NCI-H526 (cell line): ENCODE measurements around the gene SEC24D.

Experiments
- DNase-seq, 2 experiments: peaks; one replicate each; lab custom pipeline; 2025; lab: John Stamatoyannopoulos, UW

SEC24D gene

DNA sequence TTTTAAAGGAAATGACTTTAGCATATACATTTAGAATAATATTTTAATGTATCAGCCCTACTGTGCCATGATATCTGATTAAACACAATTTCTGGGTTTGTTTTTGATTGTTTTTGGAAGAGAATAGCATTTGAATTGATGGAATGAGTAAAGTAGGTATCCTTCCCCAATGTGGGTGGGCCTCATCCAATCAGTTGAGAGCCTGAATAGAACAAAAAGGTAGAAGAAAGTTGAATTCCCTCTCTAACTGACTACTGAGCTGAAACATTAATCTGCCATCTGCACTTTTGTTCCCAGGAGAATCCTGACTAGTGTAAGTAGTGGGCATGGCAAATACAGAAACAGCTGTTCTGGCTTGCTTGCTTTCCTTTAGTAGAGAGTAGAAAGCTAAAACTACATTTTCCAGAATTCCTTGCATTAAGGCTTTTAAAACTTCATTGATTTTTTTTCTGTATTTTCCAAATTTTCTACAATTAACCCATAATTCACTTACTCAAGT lies 9.7 kb upstream of the SEC24D start:
- no peak for DNase-seq

DNA sequence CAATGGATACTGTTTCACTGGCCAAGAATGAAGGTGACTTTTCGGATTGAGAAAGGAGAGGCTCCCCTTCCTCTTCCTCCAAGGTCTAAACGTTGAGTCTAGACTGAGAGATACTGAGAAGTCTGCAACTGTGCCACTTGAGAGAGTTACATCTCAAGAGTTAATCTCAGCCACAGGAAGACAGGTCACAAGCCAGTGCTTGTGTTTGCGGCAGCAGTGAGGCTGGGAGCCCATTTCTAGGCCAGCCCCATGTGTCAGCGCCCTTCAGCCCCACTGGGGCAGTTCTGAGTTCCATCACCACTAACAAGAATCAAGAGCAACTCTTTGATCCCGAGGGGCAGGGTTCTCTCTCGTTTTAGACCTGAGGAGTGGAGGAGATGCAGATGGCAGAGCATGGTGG lies 7.3 kb upstream of the SEC24D start:
- DNase-seq: no peak

DNA sequence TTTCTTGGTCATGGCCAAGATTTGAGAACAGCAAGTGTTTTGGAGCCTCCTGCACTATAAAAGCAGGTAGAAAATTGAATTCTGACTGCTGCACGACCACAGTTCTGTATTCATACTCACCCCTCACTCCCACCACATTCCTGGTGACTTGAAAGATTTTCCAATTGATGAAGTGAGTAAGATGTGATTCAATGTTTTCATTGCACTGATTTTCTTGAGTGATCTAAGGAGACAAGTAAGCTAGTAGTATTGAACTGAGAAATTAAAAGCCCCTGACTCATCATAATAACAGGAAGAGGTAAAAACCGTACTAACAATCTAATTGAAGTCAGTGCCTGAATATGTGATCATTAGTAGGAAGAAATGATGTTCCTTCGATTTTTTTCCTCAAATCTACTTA lies 6.1 kb upstream of the SEC24D start:
- no peak for DNase-seq

DNA sequence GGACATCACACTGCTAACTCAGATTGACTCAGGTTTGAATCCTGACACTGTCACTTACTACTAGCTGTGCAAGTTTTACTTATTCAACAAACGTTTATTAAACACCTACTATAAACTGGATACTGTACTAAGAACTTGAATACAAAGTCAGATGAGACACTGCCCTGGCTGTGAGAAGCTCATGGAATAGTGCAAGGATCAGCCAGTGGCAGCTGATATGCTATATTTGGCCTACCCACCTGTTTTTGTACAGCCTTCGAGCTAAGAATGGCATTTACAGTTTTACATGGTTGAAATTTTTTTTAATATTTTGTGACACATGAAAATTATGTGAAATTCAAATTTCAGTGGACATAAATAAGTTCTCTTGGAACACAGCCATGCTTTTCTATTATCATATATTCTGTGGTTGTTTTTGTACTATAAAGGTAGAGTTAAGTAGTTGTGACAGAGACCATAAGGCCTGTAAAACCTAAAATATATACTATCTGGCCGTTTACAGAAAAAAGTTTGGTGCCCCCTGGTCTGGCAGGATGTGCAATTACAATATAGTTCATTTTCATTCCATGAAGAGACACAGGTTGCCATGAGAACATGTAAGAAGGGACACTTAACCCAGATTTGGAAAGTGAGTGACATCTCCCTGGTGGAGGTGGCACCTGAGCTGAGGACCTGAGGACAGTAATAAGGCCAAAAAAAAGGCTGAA lies 3.4 kb upstream of the SEC24D start:
- DNase-seq: no peak

DNA sequence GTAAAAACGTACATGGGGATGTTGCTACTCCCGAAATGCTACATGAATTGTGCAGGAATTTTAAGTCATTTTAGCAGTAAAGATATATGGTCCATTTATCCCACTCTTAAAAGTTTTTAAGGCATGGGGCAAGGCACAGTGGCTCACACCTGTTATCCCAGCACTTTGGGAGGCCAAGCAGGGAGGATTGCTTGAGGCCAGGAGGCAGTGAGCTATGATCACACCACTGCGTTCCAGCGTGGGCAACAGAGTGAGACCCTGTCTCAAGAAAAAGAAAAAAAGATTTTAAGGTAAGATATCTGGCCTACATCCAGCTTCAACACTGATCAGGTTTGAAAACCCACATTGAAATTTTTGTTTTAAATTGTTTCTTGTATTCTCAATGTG lies 1.2 kb upstream of the SEC24D start:
- DNase-seq: no peak

DNA sequence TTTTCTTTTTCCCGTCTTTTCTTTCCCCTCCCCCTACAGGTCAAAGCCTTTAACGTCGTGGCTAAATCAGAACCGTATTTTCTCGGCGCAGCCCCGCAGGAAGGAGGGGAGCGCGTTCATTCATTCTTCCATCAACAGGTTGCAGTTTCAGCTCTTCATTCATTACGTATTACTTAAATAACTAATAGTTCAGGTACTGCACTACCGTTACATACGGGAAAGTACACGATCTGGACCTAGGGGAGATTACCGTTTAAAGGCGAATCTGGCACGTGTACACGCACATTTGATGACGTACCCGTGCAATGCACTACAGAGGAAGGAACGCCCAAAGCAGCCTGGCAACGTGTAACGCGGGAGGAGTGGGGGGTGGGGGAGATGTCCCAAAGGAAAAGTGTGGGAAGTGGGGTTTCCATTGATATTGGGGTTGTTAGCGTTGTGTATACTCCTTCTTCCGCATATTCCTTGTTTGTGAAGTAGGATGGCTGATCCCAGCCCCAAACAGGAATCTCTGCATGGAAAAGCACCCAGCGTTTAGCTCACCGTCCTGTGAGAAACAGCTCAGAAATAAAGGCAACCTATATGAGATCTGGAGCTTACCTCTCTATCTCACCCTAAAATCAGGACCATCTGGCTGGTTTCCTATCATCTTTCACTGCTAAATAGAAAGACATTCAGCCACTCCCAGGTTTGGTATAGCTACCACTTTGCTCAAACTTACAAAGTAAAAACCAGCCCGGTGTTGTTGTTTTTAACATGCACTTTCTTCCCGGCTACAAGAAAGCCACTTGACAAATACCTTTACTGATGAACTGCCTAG lies 585 bp upstream of the SEC24D start:
- peak; percentile 15 to 47 for DNase-seq

DNA sequence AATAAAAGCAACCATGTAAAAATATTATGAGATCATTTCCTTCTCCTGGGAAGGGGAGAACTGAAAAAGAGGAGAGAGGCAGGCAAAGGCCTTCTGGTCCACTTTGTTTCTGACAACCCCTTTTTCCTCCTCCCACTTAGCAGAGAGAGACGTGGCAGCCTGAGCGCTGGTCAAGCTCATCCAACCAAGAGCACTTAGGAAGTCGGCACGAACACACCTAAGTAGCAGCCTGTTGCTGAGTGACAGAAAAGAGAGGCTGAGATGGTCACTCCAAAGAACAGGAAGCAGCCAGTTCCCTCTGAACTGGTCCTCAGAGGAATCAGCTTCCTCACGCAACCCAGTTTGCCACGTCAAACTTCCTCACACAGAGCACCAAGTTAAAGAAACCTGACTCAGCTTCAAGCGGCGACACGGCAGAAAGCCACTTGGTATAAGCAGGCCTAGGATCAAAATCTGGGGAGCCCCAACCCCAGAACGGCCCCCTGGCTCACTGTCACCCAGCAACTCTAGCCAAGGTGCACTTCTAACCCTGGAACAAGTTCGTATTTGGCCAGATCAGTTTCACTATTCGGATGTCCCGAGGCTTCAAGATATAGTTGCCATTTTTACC lies 861 bp downstream of the SEC24D start:
- DNase-seq: peak in 1 of 2 experiments; percentile 34

DNA sequence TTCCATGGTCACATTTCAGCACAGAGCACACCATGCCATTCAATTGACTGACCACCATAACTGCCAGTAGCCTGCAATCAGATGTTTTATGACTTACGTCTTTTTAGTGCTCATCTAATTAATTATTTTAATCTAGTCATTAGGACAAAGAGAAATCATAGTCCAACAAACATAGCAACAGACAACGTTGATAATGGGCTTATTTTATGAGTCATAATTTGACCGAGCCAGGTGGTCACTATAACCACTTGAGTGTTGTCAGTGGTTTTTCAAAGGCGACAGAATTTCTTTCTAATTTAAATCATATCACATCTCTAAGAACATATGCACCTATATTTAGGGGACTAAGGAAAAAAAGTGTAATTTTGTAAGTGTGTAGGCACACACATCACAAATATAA lies 1.9 kb downstream of the SEC24D start:
- no peak for DNase-seq

DNA sequence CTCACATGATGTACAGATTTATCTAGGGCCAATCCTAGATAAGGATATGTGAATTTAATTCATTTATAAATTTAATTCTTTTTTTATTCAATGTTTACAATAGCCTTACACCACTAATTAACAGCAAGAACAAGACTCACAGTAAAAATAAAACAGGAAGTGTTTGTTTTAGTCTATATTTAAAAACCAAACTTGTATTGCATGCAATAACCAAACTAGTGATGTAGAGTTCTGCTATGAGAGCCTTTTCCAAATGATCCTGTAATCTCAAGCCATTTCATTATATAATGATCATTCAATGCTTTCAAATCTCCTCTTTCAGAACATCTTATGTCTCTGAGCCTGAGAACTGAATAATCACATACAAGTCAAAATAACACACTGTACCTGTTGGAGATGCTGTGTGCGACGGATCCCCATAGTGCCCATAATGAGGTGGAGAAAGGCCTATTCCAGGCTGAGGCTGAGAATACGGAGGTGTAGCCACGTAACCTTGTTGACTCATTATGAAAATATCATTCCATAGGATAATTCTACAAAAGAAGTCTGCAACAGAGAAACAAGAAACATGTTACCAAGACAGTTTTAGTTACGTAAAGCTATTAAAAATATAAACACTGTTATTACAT lies 2.6 kb downstream of the SEC24D start:
- DNase-seq: no peak

DNA sequence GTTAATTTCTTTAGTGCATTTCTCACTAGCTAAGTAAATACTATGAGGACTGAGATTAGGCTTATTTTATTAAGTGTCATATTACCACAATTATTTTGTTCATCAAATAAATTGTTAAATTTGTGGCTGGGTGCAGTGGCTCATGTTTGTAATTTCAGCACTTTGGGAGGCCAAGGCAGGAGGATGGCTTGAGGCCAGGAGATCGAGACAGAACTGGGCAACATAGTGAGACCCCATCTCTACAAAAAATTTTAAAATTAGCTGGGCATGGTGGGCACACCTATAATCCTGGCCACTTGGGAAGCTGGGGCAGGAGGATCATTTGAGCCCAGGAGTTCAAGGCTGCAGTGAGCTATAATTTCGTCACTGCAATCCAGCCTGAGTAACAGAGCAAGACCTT lies 6.8 kb downstream of the SEC24D start:
- DNase-seq: no peak

DNA sequence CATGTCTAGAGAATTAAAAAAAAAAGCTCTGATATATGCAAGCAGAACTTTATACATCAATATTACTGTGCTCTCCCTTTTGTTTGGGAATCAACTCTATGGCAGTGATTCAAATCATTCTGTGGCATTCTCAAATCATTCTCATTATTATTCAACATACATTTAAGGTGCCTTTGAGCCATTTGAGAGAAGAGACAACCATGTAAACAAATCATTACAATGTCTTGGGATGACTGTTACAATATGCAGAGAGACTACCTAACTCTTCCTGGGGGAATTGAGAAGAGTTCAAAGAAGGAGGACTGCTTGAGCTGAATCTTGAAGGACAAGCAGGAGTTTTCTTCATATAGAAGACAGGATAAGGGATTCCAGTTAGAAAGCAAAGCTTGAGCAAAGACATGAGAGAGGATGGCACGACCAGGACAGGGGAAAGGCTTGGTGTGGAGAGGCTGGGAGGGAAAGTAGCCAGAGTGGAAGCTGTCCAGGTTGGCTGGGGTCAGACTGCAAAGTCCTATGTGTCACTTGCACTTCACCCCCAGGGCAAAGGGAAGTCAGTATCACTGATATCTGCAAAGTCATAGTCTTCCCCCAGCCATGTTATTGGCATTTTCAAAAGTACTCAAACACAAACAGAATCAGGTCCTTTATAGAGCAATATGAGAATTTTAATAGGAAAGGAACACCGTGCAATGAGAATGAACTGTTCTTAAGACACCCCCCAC lies 9.0 kb downstream of the SEC24D start:
- no peak for DNase-seq

DNA sequence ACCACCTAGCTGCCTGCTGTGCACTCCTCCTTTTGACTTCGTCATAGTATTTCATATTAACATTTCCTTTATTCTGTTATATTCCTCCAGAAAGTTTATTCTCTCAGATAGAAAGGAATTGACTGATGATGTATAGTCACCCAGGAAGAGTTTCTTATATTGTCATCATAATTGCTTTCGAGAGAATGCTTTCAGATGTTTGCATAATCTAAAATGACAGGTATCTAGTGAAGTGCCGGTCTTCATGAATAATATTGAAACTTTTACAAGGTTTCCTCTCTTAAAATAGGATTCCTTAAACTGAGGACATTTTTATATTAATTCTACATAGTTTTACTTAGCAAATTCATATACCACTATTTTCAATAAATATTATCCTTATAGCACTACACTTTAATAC lies 10.1 kb downstream of the SEC24D start:
- DNase-seq: no peak

DNA sequence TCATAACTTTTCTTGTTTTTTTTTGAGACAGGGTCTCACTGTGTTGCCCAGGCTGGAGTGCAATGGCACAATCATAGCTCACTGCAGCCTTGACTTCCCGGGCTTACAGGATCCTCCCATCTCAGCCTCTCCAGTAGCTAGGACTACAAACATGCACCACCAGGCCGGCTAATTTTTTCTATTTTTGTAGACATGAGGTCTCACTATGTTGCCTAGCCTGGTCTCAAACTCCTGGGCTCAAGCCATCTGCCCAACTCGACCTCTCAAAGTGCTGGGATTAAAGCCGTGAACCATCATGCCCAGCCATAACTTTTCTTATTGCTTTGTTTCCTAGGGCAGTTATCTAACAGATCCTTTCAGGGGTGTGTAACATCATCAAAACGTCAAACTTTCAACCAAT lies 11.8 kb downstream of the SEC24D start:
- no peak for DNase-seq

DNA sequence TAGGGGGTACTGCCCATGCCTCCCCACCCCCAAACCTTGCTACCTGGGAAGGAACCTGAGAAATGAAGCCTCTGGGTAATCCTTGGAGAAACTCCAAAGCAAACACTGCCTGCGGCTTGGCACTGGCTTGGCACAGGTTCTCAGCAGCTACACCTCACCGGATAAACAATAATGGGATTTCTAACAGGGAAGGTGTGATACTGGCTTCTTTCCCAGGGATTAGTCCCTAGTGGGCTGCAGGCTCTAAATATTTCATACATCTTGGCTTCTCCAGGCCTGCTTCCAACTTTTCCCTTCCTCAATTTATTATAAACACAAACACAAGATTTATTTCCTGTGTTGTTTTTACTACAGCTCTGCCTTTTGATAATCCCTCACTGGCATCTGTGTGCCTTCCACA lies 12.5 kb downstream of the SEC24D start:
- no peak for DNase-seq

DNA sequence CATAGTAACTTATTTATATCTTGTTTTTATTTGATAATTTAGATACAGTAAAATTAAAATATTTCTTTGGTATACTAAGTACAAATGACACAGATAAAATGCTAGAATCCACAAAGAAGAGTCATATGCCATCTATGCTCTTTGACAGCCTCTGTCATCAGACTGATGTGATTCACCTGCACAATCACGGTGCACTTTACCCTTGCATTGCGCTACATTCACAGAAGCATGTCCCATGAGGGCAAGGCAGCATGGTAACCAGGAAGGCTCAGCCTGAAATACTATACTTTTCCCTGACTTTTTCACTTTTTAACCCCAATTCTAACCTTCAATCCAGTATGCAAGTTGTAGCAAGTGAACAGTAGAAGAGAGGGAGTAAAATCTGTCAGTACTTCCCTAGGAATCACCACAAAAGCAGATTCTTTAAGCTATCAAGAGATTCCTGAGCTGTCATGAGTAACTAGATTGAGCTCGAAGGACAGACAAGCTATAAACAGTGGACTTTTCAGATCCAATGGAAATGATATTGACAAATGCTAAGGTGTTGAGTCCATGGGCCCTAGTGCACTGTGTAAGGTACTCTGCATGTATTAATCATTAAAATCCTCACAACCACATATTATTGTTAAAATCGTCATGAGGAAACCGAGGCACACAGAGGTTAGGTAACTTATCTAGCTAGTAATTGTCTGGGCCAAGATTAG lies 14.2 kb downstream of the SEC24D start:
- no peak for DNase-seq

DNA sequence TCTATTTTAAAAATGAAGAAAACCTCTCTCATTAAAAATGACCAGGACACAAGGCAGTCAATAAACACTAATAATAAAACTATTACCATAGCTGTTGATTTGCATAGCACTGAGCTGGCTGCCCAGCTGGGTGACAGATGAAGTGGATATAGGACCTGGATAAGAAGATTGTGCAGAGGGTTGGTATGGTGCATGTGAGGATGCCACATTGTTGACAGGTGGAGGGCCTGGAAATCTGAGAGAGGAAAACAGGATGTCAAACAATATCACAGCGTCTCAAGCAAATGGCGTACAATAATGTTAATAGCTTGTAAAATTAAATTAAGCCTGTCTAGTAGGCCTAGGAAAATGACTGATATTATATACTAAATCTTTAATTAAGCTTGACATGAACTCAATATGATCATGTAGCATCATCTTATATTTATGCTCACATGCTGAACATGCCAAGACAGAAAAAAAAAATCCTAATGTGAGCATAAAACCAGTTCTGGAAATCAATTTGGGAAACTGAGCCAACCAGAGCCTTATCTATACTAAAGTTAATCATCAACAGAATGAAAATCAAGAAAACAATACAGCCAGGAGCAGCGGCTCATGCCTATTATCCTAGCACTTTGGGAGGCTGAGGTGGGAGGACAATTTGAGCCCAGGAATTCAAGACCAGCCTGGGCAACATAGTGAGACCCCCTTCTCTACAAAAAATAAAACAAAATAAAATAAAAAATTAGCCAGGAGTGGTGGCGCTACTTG lies 18.6 kb downstream of the SEC24D start:
- peak in 1 of 2 experiments; percentile 3 for DNase-seq

DNA sequence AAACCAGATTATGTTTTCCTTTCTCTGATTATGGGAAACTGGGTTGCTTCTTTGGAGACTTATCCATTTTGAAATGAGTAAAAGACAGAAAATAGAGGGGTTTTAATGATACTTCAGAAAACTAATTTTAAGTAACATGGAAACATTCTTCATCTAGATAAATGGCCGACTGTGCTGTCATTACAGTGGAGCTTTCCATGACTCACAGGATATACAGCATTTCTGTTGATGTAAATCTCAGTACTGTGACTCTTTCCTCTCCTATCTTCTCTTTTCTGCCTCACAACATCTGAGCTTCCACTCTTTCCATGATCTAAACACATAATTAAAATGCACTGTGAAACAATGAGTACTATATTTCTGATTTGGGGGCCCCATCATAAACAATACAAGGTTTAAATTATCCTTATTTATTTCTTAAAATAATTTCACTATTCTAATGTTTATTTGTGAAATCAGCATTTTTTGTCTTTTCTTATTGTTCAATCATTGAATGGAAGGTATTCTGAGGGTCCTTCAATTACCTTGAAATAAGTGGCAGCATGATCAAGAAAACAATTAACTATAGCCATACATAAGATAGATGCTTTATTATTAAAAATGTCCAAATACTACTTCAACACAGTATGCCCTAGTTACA lies 19.3 kb downstream of the SEC24D start:
- DNase-seq: no peak

DNA sequence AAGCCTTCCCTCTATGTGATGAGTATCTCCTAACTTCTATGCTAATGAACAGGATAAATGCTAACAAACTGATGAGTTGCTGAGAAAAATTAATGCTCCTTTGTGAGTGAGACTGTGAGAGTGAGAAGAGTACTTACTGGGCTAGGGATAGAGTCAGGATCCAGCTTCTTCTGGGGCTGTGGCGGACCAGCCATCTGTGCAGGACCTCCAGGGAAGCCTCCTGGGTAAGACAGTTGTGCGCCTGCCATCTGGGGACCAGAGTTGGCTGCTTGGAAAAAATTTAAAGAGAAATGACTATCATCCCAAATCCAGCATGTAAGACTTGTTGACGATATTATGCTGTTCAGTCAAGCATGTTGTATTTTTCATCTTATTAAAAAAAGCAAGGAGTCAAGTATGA lies 21.0 kb downstream of the SEC24D start:
- DNase-seq: no peak

DNA sequence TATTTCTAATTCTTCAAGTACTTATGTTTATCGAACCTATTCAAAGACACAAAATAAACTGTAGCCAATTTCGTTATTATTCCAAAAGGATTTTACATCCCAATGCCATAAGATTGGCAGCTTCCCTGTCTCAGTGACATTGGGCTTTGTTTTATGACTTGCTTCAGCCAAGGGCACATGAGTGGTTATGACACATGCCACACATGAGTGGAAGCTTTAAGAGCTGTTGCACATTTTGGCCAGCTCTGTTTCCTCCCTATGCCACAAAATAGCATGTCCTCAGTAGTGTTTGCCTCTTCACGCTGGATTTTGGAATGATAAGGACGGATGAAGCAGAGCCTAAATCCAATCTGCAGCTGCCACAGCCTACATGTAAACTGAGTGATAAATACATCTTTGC lies 21.9 kb downstream of the SEC24D start:
- no peak for DNase-seq

DNA sequence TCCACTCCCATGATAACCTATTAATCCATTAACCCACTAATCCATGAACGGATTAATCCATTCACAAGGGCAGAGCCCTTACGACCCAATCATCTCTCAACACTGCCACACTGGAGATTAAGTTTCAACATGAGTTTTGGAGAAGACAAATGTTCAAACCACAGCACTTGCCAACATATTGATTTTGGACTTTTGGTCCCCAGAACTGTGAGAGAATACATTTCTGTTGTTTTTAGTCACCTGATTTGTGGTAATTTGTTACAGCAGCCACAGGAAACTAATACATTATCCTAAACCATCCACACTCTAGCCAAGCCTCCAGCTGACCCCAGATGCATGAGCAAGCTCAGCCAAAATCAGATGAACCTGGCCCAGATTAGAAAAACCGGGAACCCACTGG lies 22.4 kb downstream of the SEC24D start:
- no peak for DNase-seq
